PC-9 (cell line): Measurements from ENCODE around the gene ABL1. TPM values are rescaled to one million over a fixed set of nuclear protein-coding genes. Genes with fewer than 3 reads are reported as not detected.

ENCODE experiments used
- BruUV-seq: library from RNA; stranded (reverse); fragments of 400-500 nt; replicated peaks from 2 replicates; lab custom pipeline; 2021; lab: Mats Ljungman, UMichigan
- CTCF ChIA-PET: fragments of 300-600 bp; sonication (Branson Sonifier 250); formaldehyde crosslinking; loops from one replicate; lab custom pipeline; 2022; ENCODE audit warnings: antibody characterized with exemption; lab: Charles Lee
- POLR2A ChIA-PET: fragments of 300-600 bp; sonication (Branson Sonifier 250); formaldehyde crosslinking; loops from one replicate; lab custom pipeline; 2022; ENCODE audit warnings: antibody characterized with exemption; ENCODE audit not compliant: unreplicated experiment; lab: Charles Lee
- DNase-seq, 2 experiments: peaks; one replicate each; pipeline versions ENCODE4 v3.0.0 to v3.0.0-alpha.2; 2015 to 2022; ENCODE audit warnings: mixed read lengths in 1 of 2
- H2AFZ ChIP-seq: fragments of 200-600 bp; sonication (generic); 2 replicates; pipeline ENCODE4 v1.8.1; 2017; ENCODE audit warnings: antibody characterized with exemption
- H3F3A ChIP-seq: fragments of 200-600 bp; sonication (generic); 2 replicates; pipeline ENCODE4 v1.8.1; 2017; ENCODE audit warnings: antibody characterized with exemption, mild to moderate bottlenecking, low read depth; ENCODE audit not compliant: insufficient read depth
- H3K27ac ChIP-seq: fragments of 200-600 bp; sonication (generic); 2 replicates; pipeline ENCODE4 v1.6.1; 2016; ENCODE audit warnings: mixed run types
- H3K27me3 ChIP-seq: fragments of 200-600 bp; sonication (generic); 2 replicates; pipeline ENCODE4 v1.6.1; 2016; ENCODE audit warnings: low read depth, mixed run types; ENCODE audit not compliant: insufficient read depth
- H3K36me3 ChIP-seq: fragments of 200-600 bp; sonication (generic); 2 replicates; pipeline ENCODE4 v1.6.1; 2016; ENCODE audit warnings: low read depth, mixed run types
- H3K4me1 ChIP-seq: fragments of 200-600 bp; sonication (generic); replicated peaks from 2 replicates; pipeline ENCODE4 v1.6.1; 2016; ENCODE audit warnings: mixed run types; ENCODE audit not compliant: insufficient read depth
- H3K4me2 ChIP-seq: fragments of 200-600 bp; sonication (generic); 2 replicates; pipeline ENCODE4 v1.6.1; 2017; ENCODE audit warnings: mixed run types
- H3K4me3 ChIP-seq: fragments of 200-600 bp; sonication (generic); 2 replicates; pipeline ENCODE4 v1.6.1; 2016; ENCODE audit warnings: mixed run types
- H3K79me2 ChIP-seq: fragments of 200-600 bp; sonication (generic); 2 replicates; pipeline ENCODE4 v1.6.1; 2017; ENCODE audit warnings: low read depth, mixed run types
- H3K9me2 ChIP-seq: fragments of 200-600 bp; sonication (generic); 2 replicates; pipeline ENCODE4 v1.8.1; 2017; ENCODE audit warnings: mild to moderate bottlenecking; ENCODE audit not compliant: insufficient read depth
- H3K9me3 ChIP-seq: fragments of 200-600 bp; sonication (generic); 2 replicates; pipeline ENCODE4 v1.8.1; 2016; ENCODE audit warnings: low read depth; ENCODE audit not compliant: insufficient read depth
- H4K20me1 ChIP-seq: fragments of 200-600 bp; sonication (generic); 2 replicates; pipeline ENCODE4 v1.8.1; 2017; ENCODE audit not compliant: insufficient read depth
- EZH2 ChIP-seq: fragments of 200-600 bp; sonication (generic); IDR thresholded peaks from 2 replicates; pipeline ENCODE4 v1.8.0; 2017; ENCODE audit warnings: antibody characterized with exemption, low read depth
- intact Hi-C: fragments of 100-400 bp; cut with micrococcal nuclease; formaldehyde crosslinking; loops from one replicate; pipeline ENCODE4 v1.10.0; 2022; ENCODE audit not compliant: unreplicated experiment
- total RNA-seq: library from RNA; stranded (reverse); gene quantifications from 2 replicates; pipeline ENCODE4 v1.2.3, GENCODE V29; 2021
- TF ChIP-seq, protein P1 (sequence below): fragments of 200-600 bp; sonication (generic); conservative IDR thresholded peaks from 2 replicates; pipeline ENCODE4 v1.6.1; 2017; ENCODE audit warnings: mixed run types, antibody characterized with exemption, mild to moderate bottlenecking, moderate library complexity

ABL1 gene
- total RNA-seq, 1 experiment from 2014 or later: 54.8 TPM

DNA sequence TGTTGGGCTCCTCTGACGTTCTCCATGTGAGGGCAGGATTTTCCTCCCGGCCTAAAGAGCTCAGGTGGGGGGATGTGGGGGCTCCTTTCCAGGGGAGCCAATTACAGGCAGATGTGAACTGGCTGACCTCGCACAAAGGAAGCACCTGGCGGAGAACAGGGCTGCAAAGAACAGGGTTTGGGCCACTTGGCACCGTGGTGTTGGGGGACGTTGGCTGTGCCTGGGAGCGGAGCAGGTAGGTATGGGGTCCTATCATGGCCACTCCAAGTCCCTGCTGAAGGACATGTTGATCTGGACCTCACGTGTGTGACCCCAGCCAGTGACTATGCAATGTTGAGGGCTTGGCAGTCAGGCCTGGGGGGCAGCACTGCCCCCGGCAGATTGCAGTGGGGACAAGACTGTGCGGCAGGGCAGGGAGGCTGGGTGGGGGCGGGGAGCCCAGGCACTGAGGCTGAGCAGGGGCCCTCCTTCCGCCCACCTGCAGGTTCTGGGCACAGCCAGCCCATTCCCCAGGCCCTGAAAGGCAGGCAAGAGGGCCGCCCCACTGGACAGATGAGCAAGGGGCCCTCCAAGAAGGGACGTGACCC is 84.6 kb downstream of the ABL1 start:
- DNase-seq: no peak
- intact Hi-C loops: no loop called here
- TF ChIP-seq, protein P1, sequence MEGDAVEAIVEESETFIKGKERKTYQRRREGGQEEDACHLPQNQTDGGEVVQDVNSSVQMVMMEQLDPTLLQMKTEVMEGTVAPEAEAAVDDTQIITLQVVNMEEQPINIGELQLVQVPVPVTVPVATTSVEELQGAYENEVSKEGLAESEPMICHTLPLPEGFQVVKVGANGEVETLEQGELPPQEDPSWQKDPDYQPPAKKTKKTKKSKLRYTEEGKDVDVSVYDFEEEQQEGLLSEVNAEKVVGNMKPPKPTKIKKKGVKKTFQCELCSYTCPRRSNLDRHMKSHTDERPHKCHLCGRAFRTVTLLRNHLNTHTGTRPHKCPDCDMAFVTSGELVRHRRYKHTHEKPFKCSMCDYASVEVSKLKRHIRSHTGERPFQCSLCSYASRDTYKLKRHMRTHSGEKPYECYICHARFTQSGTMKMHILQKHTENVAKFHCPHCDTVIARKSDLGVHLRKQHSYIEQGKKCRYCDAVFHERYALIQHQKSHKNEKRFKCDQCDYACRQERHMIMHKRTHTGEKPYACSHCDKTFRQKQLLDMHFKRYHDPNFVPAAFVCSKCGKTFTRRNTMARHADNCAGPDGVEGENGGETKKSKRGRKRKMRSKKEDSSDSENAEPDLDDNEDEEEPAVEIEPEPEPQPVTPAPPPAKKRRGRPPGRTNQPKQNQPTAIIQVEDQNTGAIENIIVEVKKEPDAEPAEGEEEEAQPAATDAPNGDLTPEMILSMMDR: no peak
- TF ChIP-seq EZH2: no peak
- no peak overlapping the region for H3K4me2 ChIP-seq
- no peaks in the 10 kb centered on the region for H3K9me3 ChIP-seq
- BruUV-seq: no TSS peak
- H3K27me3 ChIP-seq: peaks cover 26% of the 10 kb centered on the region
- H3K9me2 ChIP-seq: no peaks in the 10 kb centered on the region
- no peaks in the 10 kb centered on the region for H3K4me1 ChIP-seq
- no peak overlapping the region for H2AFZ ChIP-seq
- ChIA-PET POLR2A (no interaction called here), CTCF (no interaction called here)
- H3K4me3 ChIP-seq: no peak overlapping the region
- peaks cover 4% of the 10 kb centered on the region; the same call in 1 of the 2 replicates for H3F3A ChIP-seq
- no peaks in the 10 kb centered on the region for H4K20me1 ChIP-seq
- no peaks in the 10 kb centered on the region for H3K36me3 ChIP-seq
- H3K79me2 ChIP-seq: no peaks in the 10 kb centered on the region
- H3K27ac ChIP-seq: no peak overlapping the region

DNA sequence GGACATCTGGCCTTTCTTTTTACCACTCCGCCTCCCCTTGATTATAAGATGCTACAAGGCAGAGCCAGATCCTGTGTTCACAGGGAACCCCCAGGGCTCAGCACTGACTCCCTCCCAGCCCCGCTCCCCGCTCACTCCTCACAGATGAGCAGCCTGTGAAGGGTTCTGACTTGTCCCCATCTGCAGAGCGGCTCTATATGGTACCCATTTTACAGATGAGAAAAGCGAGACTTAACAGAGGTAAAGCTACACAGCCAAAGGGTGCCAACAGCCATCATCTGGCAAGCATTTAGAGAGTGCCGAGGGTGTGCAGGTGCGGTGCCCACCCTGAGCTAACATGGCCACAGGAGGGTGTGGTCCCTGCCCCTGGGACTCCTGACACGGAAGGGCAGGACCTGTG is 85.2 kb downstream of the ABL1 start:
- no peak overlapping the region for H3K27ac ChIP-seq
- no peak overlapping the region for H3K4me3 ChIP-seq
- no peaks in the 10 kb centered on the region for H4K20me1 ChIP-seq
- H3K9me3 ChIP-seq: no peaks in the 10 kb centered on the region
- no peaks in the 10 kb centered on the region for H3K79me2 ChIP-seq
- H3K27me3 ChIP-seq: peaks cover 26% of the 10 kb centered on the region
- intact Hi-C loops: no loop called here
- no peak overlapping the region for H2AFZ ChIP-seq
- TF ChIP-seq, protein P1: no peak
- TF ChIP-seq EZH2: no peak
- no peaks in the 10 kb centered on the region for H3K9me2 ChIP-seq
- ChIA-PET CTCF (no interaction called here), POLR2A (no interaction called here)
- no peak for DNase-seq
- H3K4me2 ChIP-seq: no peak overlapping the region
- H3K36me3 ChIP-seq: no peaks in the 10 kb centered on the region
- no TSS peak for BruUV-seq
- no peaks in the 10 kb centered on the region for H3K4me1 ChIP-seq
- peaks cover 4% of the 10 kb centered on the region; the same call in 1 of the 2 replicates for H3F3A ChIP-seq

DNA sequence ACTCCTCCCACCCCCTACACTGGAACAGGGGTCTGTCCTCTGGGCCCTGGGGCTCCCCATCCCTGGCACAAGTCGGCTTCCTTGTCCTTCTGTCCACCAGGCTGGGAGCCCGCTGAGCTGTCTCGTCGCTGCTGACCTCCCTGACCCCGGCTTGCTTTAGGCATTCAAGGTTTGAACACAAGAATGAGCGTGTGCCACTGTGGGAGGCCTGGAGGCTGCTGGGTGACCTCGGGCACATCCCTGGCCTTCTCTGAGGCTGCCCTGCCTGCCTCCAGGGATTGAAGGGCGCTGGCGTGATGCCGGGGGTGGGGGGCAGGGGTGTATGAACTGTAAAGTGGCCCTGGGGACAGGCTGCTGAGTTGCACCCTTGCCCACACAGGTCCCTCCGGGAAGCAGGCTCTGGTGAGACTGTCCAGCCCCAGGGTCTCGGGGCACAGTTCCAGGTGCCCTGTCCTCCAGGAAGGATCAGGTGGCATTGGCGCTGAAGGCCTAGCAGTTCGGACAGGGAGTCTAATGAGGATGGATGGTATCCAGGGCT is 85.8 kb downstream of the ABL1 start:
- H3K9me3 ChIP-seq: no peaks in the 10 kb centered on the region
- peaks cover 4% of the 10 kb centered on the region; the same call in 1 of the 2 replicates for H3F3A ChIP-seq
- H3K27ac ChIP-seq: no peak overlapping the region
- ChIA-PET POLR2A (no interaction called here), CTCF (no interaction called here)
- no TSS peak for BruUV-seq
- H3K27me3 ChIP-seq: peaks cover 26% of the 10 kb centered on the region
- H3K79me2 ChIP-seq: no peaks in the 10 kb centered on the region
- DNase-seq: no peak
- no peaks in the 10 kb centered on the region for H3K4me1 ChIP-seq
- H3K4me3 ChIP-seq: no peak overlapping the region
- no peak for TF ChIP-seq EZH2
- TF ChIP-seq, protein P1: no peak
- no peaks in the 10 kb centered on the region for H3K36me3 ChIP-seq
- no peak overlapping the region for H3K4me2 ChIP-seq
- no peak overlapping the region for H2AFZ ChIP-seq
- no peaks in the 10 kb centered on the region for H3K9me2 ChIP-seq
- intact Hi-C loops: no loop called here
- no peaks in the 10 kb centered on the region for H4K20me1 ChIP-seq
